Smooth muscle cell (in vitro differentiated cells): Measurements from ENCODE around the gene GALNT2. TPM values are rescaled to one million over a fixed set of nuclear protein-coding genes. Genes with fewer than 3 reads are reported as not detected.

ENCODE experiments used
- DNase-seq: peaks from one replicate; lab custom pipeline; 2025; ENCODE audit not compliant: unreplicated experiment; lab: John Stamatoyannopoulos, UW
- H2AFZ ChIP-seq: fragments of 200-600 bp; sonication (generic); 2 replicates; pipeline ENCODE4 v1.6.0; 2016; ENCODE audit warnings: antibody characterized with exemption, low read depth, mild to moderate bottlenecking
- H3F3A ChIP-seq: fragments of 200-600 bp; sonication (generic); 2 replicates; pipeline ENCODE4 v1.6.0; 2017; ENCODE audit warnings: antibody characterized with exemption, low read depth
- H3K27ac ChIP-seq: fragments of 200-600 bp; sonication (generic); 2 replicates; pipeline ENCODE4 v1.5.1; 2016; ENCODE audit warnings: low read depth, mild to moderate bottlenecking
- H3K27me3 ChIP-seq: fragments of 200-600 bp; sonication (generic); 2 replicates; pipeline ENCODE4 v1.6.1; 2016; ENCODE audit warnings: low read depth, mild to moderate bottlenecking
- H3K36me3 ChIP-seq: fragments of 200-600 bp; sonication (generic); 2 replicates; pipeline ENCODE4 v1.5.1; 2016; ENCODE audit warnings: low read depth
- H3K4me1 ChIP-seq: fragments of 200-600 bp; sonication (generic); 2 replicates; pipeline ENCODE4 v1.5.1; 2016; ENCODE audit warnings: low read depth
- H3K4me2 ChIP-seq: fragments of 200-600 bp; sonication (generic); 2 replicates; pipeline ENCODE4 v1.6.0; 2016; ENCODE audit warnings: mild to moderate bottlenecking
- H3K4me3 ChIP-seq: fragments of 200-600 bp; sonication (generic); 2 replicates; pipeline ENCODE4 v1.5.1; 2016; ENCODE audit warnings: mild to moderate bottlenecking
- H3K79me2 ChIP-seq: fragments of 200-600 bp; sonication (generic); 2 replicates; pipeline ENCODE4 v1.6.0; 2016; ENCODE audit warnings: low read depth, mild to moderate bottlenecking
- H3K9ac ChIP-seq: fragments of 200-600 bp; sonication (generic); 2 replicates; pipeline ENCODE4 v1.6.0; 2016; ENCODE audit warnings: low read depth
- H3K9me3 ChIP-seq: fragments of 200-600 bp; sonication (generic); replicated peaks from 2 replicates; pipeline ENCODE4 v1.5.1; 2016; ENCODE audit warnings: low read depth
- H4K20me1 ChIP-seq: fragments of 200-600 bp; sonication (generic); 2 replicates; pipeline ENCODE4 v1.6.0; 2016; ENCODE audit warnings: low read depth
- CTCF ChIP-seq: fragments of 200-600 bp; sonication (generic); IDR thresholded peaks from 2 replicates; pipeline ENCODE4 v1.5.1; 2017; ENCODE audit warnings: borderline replicate concordance, mild to moderate bottlenecking, antibody characterized with exemption; ENCODE audit not compliant: insufficient read depth, poor library complexity, severe bottlenecking
- WGBS: methylation state at CpG from one replicate; pipeline ENCODE4 v1.1.7; 2016; ENCODE audit warnings: low lambda C conversion rate; 5-methylcytosine and 5-hydroxymethylcytosine counted together
- polyA plus RNA-seq: library from polyadenylated mRNA; unstranded; fragments of >200 nt; fragmentation: Nextera tagmentation; extraction: Ambion mirVana; gene quantifications from 2 replicates; pipeline ENCODE4 v1.2.1, GENCODE V29; 2016
- total RNA-seq: library from RNA; depleted of rRNA; stranded (reverse); fragments of >200 nt; gene quantifications from 2 replicates; pipeline ENCODE4 v1.2.3, GENCODE V29; 2014

The GALNT2 gene
- total and polyA plus RNA-seq, 2 experiments from 2014 or later = 76.4 to 152 TPM

- Histone ChIP-seq H4K20me1 (no peaks in the 10 kb centered on the region), H3K36me3 (no peaks in the 10 kb centered on the region), H3K27me3 (no peaks in the 10 kb centered on the region), H3K9me3 (no peaks in the 10 kb centered on the region), H3F3A (no peaks in the 10 kb centered on the region), H3K27ac (no peak overlapping the region), H3K4me2 (no peak overlapping the region), H3K4me3 (no peak overlapping the region), H2AFZ (no peak overlapping the region), H3K9ac (no peak overlapping the region), H3K79me2 (no peaks in the 10 kb centered on the region), H3K4me1 (no peaks in the 10 kb centered on the region)
- no peak for DNase-seq
- TF ChIP-seq CTCF = no peak
- WGBS = 88% methylated on average over 4 of the region's 4 CpGs
Observed at GRCh38 chr1:230320804-230321203, 253.8 kb downstream of the GALNT2 start.

- H3K4me2 ChIP-seq = no peak overlapping the region
- no peaks in the 10 kb centered on the region for H3K79me2 ChIP-seq
- H3K4me3 ChIP-seq = no peak overlapping the region
- 93% methylated on average over 9 of the region's 9 CpGs for WGBS
- DNase-seq = no peak
- H3K27me3 ChIP-seq = no peaks in the 10 kb centered on the region
- H3K4me1 ChIP-seq = no peaks in the 10 kb centered on the region
- no peak for TF ChIP-seq CTCF
- H4K20me1 ChIP-seq = no peaks in the 10 kb centered on the region
- H3K9ac ChIP-seq = no peak overlapping the region
- no peaks in the 10 kb centered on the region for H3K36me3 ChIP-seq
- no peaks in the 10 kb centered on the region for H3F3A ChIP-seq
- no peak overlapping the region for H3K27ac ChIP-seq
- no peaks in the 10 kb centered on the region for H3K9me3 ChIP-seq
- no peak overlapping the region for H2AFZ ChIP-seq
Observed at GRCh38 chr1:230321341-230321740, 254.3 kb downstream of the GALNT2 start.

- no peak overlapping the region for H2AFZ ChIP-seq
- no peaks in the 10 kb centered on the region for H3K27me3 ChIP-seq
- no peaks in the 10 kb centered on the region for H3K9me3 ChIP-seq
- H3F3A ChIP-seq = no peaks in the 10 kb centered on the region
- WGBS = 95% methylated on average over 18 of the region's 18 CpGs
- no peak overlapping the region for H3K27ac ChIP-seq
- H3K4me2 ChIP-seq = no peak overlapping the region
- no peaks in the 10 kb centered on the region for H3K36me3 ChIP-seq
- no peak overlapping the region for H3K9ac ChIP-seq
- no peaks in the 10 kb centered on the region for H3K4me1 ChIP-seq
- no peak for DNase-seq
- no peak overlapping the region for H3K4me3 ChIP-seq
- no peaks in the 10 kb centered on the region for H4K20me1 ChIP-seq
- H3K79me2 ChIP-seq = no peaks in the 10 kb centered on the region
- TF ChIP-seq CTCF = no peak
Observed at GRCh38 chr1:230321741-230322420, 254.8 kb downstream of the GALNT2 start.

GRCh38 chr1:230322421-230322756 lies 255.4 kb downstream of the GALNT2 start:
- H3F3A ChIP-seq = no peaks in the 10 kb centered on the region
- 95% methylated on average over 15 of the region's 15 CpGs for WGBS
- no peaks in the 10 kb centered on the region for H3K4me1 ChIP-seq
- no peak overlapping the region for H3K9ac ChIP-seq
- DNase-seq = no peak
- no peaks in the 10 kb centered on the region for H3K79me2 ChIP-seq
- H3K27me3 ChIP-seq = no peaks in the 10 kb centered on the region
- H3K9me3 ChIP-seq = no peaks in the 10 kb centered on the region
- H2AFZ ChIP-seq = no peak overlapping the region
- TF ChIP-seq CTCF = no peak
- H3K27ac ChIP-seq = no peak overlapping the region
- H3K4me2 ChIP-seq = no peak overlapping the region
- no peaks in the 10 kb centered on the region for H4K20me1 ChIP-seq
- no peak overlapping the region for H3K4me3 ChIP-seq
- H3K36me3 ChIP-seq = no peaks in the 10 kb centered on the region
